ENCODE data around the gene PFDN4.

The PFDN4 gene

GRCh38 chr20:54267483-54268003 is 59.7 kb downstream of the PFDN4 start:
- DNase-seq (ENCODE audit: low read depth, low spot score), result peak; percentile 86

GRCh38 chr20:54268941-54269340 is 61.1 kb downstream of the PFDN4 start:
- peak; percentile 39 for DNase-seq (ENCODE audit: low read depth, low spot score)

All from ELF-1 (cell line).